ENCODE results near the gene COL6A3. TPM values are rescaled to one million over a fixed set of nuclear protein-coding genes. Genes with fewer than 3 reads are reported as not detected.

The COL6A3 gene
- total and polyA plus RNA-seq, 2 of the 13 experiments (the other 11 are each of a cell fraction or from before 2014, with no cell fraction given) = 0.03 TPM; not detected in 1

GRCh38 chr2:237295889-237296480 is 118.0 kb downstream of the COL6A3 start:
- H4K20me1 ChIP-seq (ENCODE audit: insufficient read depth, low read length) = no peaks in the 10 kb centered on the region
- H3K9me3 ChIP-seq (ENCODE audit: low read length) = no peaks in the 10 kb centered on the region
- ChIA-PET CTCF (ENCODE audit: low intra/inter-chr PET ratio, low total read pairs) (no interaction called here), POLR2A (no interaction called here)
- FAIRE-seq (no peak), DNase-seq (ENCODE audit: low spot score) (no peak), ATAC-seq (no peak)
- no TSS peak for BruUV-seq (replicated peaks)
- H2AFZ ChIP-seq (ENCODE audit: low read length) = no peak overlapping the region
- no peak overlapping the region for H3K4me2 ChIP-seq (ENCODE audit: low read depth, low read length)
- in situ Hi-C loops (cut with HindIII; ENCODE audit: extremely low pct_ligation_motif_present, low pct_unique_long_range_greater_than_20kb) (no loop called here), intact Hi-C loops (cut with micrococcal nuclease; ENCODE audit: unreplicated experiment) (no loop called here)
- H3K9ac ChIP-seq (ENCODE audit: insufficient read depth, low read depth, low read length) = no peak overlapping the region
- no peaks in the 10 kb centered on the region for H3K36me3 ChIP-seq (replicated peaks in 1 of 2; ENCODE audit: control insufficient read depth in 1 of 2, insufficient read depth in 2 of 2, low read length in 2 of 2)
- WGBS (ENCODE audit: low lambda C conversion rate) = 88% methylated on average over 10 of the region's 10 CpGs
- H3K27ac ChIP-seq (ENCODE audit: extremely low read length, insufficient read depth, low read length) = no peak overlapping the region
- no peak overlapping the region for H3K4me3 ChIP-seq (replicated peaks in 1 of 3; ENCODE audit: insufficient read depth in 1 of 3, low read depth in 2 of 3, low read length in 3 of 3)
- H3K4me1 ChIP-seq (ENCODE audit: insufficient read depth, low read length) = peaks cover 14% of the 10 kb centered on the region
- peaks cover 0 to 10% of the 10 kb centered on the region in 2 experiments; a peak in 4 of 5 replicates for H3K27me3 ChIP-seq (ENCODE audit: control insufficient read depth in 1 of 2, insufficient read depth in 2 of 2, low read length in 2 of 2)
- H3K79me2 ChIP-seq (ENCODE audit: insufficient read depth, low read length) = no peaks in the 10 kb centered on the region
- TF ChIP-seq ZNF501 (CRISPR knock-in tag; IDR thresholded peaks at IDR 0.05) = no peak
- TF ChIP-seq SCMH1 (CRISPR knock-in tag; IDR thresholded peaks at IDR 0.05; ENCODE audit: borderline replicate concordance) = no peak
- TF ChIP-seq HDAC2 (CRISPR knock-in tag; IDR thresholded peaks at IDR 0.05) = no peak
- TF ChIP-seq KDM5A (IDR thresholded peaks at IDR 0.05; ENCODE audit: borderline replicate concordance, low read length) = no peak
- no peak for TF ChIP-seq GMEB1 (CRISPR knock-in tag; IDR thresholded peaks at IDR 0.05; ENCODE audit: borderline replicate concordance)
- TF ChIP-seq NCOA1 (CRISPR knock-in tag; IDR thresholded peaks at IDR 0.05) = no peak
- TF ChIP-seq ATF6 (CRISPR knock-in tag; conservative IDR thresholded peaks at IDR 0.05) = no peak
- no peak for TF ChIP-seq ZNF468 (CRISPR knock-in tag; IDR thresholded peaks at IDR 0.05)
- TF ChIP-seq SMAD1 (CRISPR knock-in tag; IDR thresholded peaks at IDR 0.05; ENCODE audit: borderline replicate concordance, low read depth) = no peak
- no peak for TF ChIP-seq SMAD9 (CRISPR knock-in tag; IDR thresholded peaks at IDR 0.05)
- TF ChIP-seq RERE (CRISPR knock-in tag; IDR thresholded peaks at IDR 0.05; ENCODE audit: low read depth) = no peak
- no peak for TF ChIP-seq NFE2L2 (IDR thresholded peaks at IDR 0.05; ENCODE audit: low read length)
- TF ChIP-seq BCLAF1 (IDR thresholded peaks at IDR 0.05) = no peak

All from HepG2 (cell line).